NT2/D1 (cell line): ENCODE measurements around the gene RICTOR.

Experiments used
- SUZ12 ChIP-seq: IDR thresholded peaks from 2 replicates; pipeline ENCODE4 v1.6.1; 2011; ENCODE audit not compliant: insufficient read length, insufficient read depth; ENCODE audit errors: extremely low read depth
- YY1 ChIP-seq: IDR thresholded peaks from 2 replicates; pipeline ENCODE4 v1.6.1; 2011; ENCODE audit not compliant: insufficient read length, insufficient read depth
- ZNF274 ChIP-seq: IDR thresholded peaks from 2 replicates; pipeline ENCODE4 v1.6.1; 2011; ENCODE audit warnings: mild to moderate bottlenecking, low read depth, low read length

DNA sequence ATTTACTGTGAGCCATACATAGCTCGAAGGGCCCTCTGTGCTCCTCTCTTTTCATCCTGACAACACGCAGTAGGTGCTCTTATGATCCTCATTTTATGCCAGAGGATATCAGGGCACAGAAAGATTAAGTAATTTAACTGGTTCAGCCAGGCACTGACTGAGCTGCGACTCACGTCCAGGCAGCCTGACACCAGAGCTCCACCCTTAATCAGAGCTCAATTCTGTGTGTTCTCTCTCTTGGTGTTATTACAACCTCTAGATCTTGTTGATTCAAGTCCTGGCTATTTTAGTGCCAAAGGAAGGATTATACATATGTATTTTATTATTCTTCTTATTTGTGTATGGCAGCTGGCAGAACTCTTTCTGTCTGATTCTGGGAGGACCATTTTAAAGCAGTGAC is 168.7 kb downstream of the RICTOR start:
- no peak for TF ChIP-seq SUZ12
- TF ChIP-seq YY1 = no peak
- no peak for TF ChIP-seq ZNF274
